Neural progenitor cell (in vitro differentiated cells): ENCODE data around the gene SDK1.

Source experiments
- EZH2 ChIP-seq: fragments of 200-600 bp; sonication (generic); IDR thresholded peaks from 2 replicates; pipeline ENCODE4 v1.6.1; 2017; ENCODE audit warnings: antibody characterized with exemption, mild to moderate bottlenecking, moderate library complexity
- EZH2phosphoT487 ChIP-seq: fragments of 200-600 bp; sonication (generic); IDR thresholded peaks from 2 replicates; pipeline ENCODE4 v1.6.1; 2017; ENCODE audit warnings: antibody characterized with exemption
- TF ChIP-seq, protein P1 (sequence below): fragments of 200-600 bp; sonication (generic); IDR thresholded peaks from 2 replicates; pipeline ENCODE4 v1.5.1; 2017; ENCODE audit warnings: antibody characterized with exemption, mild to moderate bottlenecking

DNA sequence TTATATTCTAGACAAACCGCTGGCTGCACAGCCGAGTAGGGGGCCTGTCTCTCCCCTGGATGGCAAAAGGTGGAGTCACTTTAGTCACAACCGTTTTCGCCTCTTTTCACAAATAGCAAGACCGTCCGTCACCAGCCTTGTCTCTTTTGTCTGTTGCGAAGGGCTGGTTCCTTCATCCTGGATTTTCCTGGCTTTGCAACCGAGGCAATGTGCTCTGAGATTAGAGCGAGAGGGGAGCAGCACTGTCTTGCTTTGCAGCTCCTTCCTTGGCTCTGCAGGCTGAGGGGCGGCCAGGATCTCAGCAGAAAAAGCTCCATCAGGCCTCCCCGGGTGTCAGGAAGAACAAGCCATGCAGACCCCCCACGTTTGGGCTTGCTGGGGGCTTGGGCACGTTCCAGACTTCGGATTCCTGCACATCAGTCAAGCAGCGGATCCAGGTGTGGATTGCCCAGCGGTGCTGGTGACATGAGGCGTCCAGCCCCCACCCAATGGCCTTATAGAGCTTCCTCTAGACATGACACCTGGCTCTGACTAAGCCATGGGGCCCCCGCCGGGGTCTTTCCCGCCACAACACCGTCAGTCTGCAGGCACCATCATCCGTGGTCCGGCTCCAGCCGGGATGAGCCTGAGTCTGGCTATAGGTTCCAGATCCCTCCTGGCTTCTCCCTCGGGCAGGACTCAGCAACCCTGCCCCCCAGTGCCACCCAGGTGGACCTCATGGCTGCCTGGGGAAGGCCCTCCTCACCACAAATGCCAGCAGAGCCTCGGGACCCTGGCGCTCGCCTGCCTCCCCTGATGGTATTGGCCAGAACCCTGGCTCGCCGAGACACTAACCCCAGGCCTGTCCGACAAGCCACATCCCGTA lies 913.5 kb downstream of the SDK1 start:
- no peak for TF ChIP-seq EZH2
- TF ChIP-seq, protein P1, sequence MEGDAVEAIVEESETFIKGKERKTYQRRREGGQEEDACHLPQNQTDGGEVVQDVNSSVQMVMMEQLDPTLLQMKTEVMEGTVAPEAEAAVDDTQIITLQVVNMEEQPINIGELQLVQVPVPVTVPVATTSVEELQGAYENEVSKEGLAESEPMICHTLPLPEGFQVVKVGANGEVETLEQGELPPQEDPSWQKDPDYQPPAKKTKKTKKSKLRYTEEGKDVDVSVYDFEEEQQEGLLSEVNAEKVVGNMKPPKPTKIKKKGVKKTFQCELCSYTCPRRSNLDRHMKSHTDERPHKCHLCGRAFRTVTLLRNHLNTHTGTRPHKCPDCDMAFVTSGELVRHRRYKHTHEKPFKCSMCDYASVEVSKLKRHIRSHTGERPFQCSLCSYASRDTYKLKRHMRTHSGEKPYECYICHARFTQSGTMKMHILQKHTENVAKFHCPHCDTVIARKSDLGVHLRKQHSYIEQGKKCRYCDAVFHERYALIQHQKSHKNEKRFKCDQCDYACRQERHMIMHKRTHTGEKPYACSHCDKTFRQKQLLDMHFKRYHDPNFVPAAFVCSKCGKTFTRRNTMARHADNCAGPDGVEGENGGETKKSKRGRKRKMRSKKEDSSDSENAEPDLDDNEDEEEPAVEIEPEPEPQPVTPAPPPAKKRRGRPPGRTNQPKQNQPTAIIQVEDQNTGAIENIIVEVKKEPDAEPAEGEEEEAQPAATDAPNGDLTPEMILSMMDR, result no peak
- no peak for TF ChIP-seq EZH2phosphoT487
